C4-2B (cell line): ENCODE data around the gene ANKRD55.
"Not testable (repeated sequence)": the region's sequence is repeated elsewhere in the genome, so short reads cannot be mapped to it uniquely, and the experiment has no call there.

Experiments used
- CTCF ChIP-seq: fragments of 450-650 bp; conservative IDR thresholded peaks from 2 replicates; pipeline ENCODE4 v1.5.1; 2017; ENCODE audit warnings: mild to moderate bottlenecking
- ZFX ChIP-seq: fragments of 450-650 bp; IDR thresholded peaks from 2 replicates; pipeline ENCODE4 v1.6.1; 2017

- not testable (repeated sequence) for TF ChIP-seq CTCF, ZFX
Measured at GRCh38 chr5:56157191-56157621, 75.9 kb downstream of the ANKRD55 start.
